Mammary epithelial cell (primary cell): ENCODE results near the gene NCAM2.

Experiments
- CTCF ChIP-seq, 2 donors: IDR thresholded peaks in 1 of 2; conservative IDR thresholded peaks in 1 of 2; 2 replicates each; pipeline ENCODE4 v1.5.1; 2011 to 2012; ENCODE audit warnings: inconsistent platforms in 2 of 2, low read length in 2 of 2, mild to moderate bottlenecking in 2 of 2, control low read depth in 1 of 2, low read depth in 1 of 2; ENCODE audit not compliant: insufficient read depth in 1 of 2; ENCODE audit errors: extremely low read depth in 1 of 2
- EZH2 ChIP-seq: IDR thresholded peaks from 2 replicates; pipeline ENCODE4 v1.6.1; 2012; ENCODE audit warnings: low read length, inconsistent platforms, borderline replicate concordance

DNA sequence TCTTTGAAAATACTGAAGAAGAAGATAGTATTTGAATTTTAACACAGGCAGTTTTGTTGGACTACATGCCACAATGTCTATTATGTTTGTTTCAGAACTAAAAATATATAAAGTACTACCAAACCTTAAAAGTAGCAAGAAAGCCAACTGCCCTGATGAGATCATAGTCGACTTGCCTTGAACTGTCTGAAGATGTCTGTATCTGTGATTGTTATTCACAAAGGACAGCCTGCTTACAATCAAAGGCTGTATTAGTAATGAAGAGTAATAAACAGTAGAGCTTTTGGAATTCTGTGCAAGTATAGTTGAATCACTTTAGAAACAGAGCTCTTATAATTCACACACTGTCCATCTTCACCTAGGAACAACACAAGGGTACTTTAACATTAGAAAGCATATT, 228.3 kb downstream of the NCAM2 start:
- TF ChIP-seq CTCF (conservative IDR thresholded peaks at IDR 0.05 in 1 of 2, IDR thresholded peaks at IDR 0.05 in 1 of 2; ENCODE audit: extremely low read depth in 1 of 2, insufficient read depth in 1 of 2, low read depth in 1 of 2, low read length in 2 of 2) (no peak), EZH2 (no peak)
